Natural killer cell (primary cell): ENCODE measurements around the gene TRIM58. TPM values are rescaled to one million over a fixed set of nuclear protein-coding genes. Genes with fewer than 3 reads are reported as not detected.

Experiments used
- ATAC-seq, 3 donors: fragments of 150-1000 bp in 2 of 3; fragments of 200-7000 bp in 1 of 3; cut with Tn5 transposase; 1 replicate in 1 of 3; 2 replicates in 2 of 3; pipeline ENCODE4 v1.10.0; 2021; ENCODE audit warnings: mild to moderate bottlenecking in 2 of 3, moderate library complexity in 2 of 3
- DNase-seq, 2 donors: peaks; one replicate each; pipeline versions ENCODE4 v3.0.0 to v3.0.0-alpha.2; 2013 to 2021; ENCODE audit warnings: mixed read lengths in 1 of 2
- H3K27ac ChIP-seq: one replicate; pipeline ENCODE4 v1.5.1; 2013; ENCODE audit warnings: mild to moderate bottlenecking, low read length
- H3K27me3 ChIP-seq: one replicate; pipeline ENCODE4 v1.6.1; 2013; ENCODE audit warnings: low read length; ENCODE audit not compliant: control insufficient read depth, insufficient read depth
- H3K36me3 ChIP-seq: one replicate; pipeline ENCODE4 v1.6.1; 2013; ENCODE audit warnings: low read length; ENCODE audit not compliant: control insufficient read depth, insufficient read depth
- H3K4me1 ChIP-seq: one replicate; pipeline ENCODE4 v1.6.1; 2013; ENCODE audit warnings: low read length; ENCODE audit not compliant: control insufficient read depth, insufficient read depth
- H3K4me3 ChIP-seq: one replicate; pipeline ENCODE4 v1.5.1; 2013; ENCODE audit warnings: low read length
- H3K9me3 ChIP-seq: one replicate; pipeline ENCODE4 v1.6.1; 2013; ENCODE audit warnings: low read length; ENCODE audit not compliant: control insufficient read depth, insufficient read depth
- H3K27ac Mint-ChIP-seq, 2 donors: one replicate each; pipeline ENCODE4 v1.8.0; 2022; ENCODE audit warnings: mild to moderate bottlenecking in 2 of 2, mixed read lengths in 2 of 2, moderate library complexity in 1 of 2
- H3K27me3 Mint-ChIP-seq, 2 donors: one replicate each; pipeline ENCODE4 v1.8.0; 2022; ENCODE audit warnings: low read depth in 2 of 2, mixed read lengths in 2 of 2
- H3K36me3 Mint-ChIP-seq: one replicate; pipeline ENCODE4 v1.8.0; 2022; ENCODE audit warnings: mixed read lengths
- H3K4me1 Mint-ChIP-seq, 2 donors: one replicate each; pipeline ENCODE4 v1.8.0; 2022; ENCODE audit warnings: mixed read lengths in 2 of 2
- H3K4me3 Mint-ChIP-seq: one replicate; pipeline ENCODE4 v1.8.0; 2022; ENCODE audit warnings: mild to moderate bottlenecking, moderate library complexity, mixed read lengths
- H3K9me3 Mint-ChIP-seq, 2 donors: one replicate each; pipeline ENCODE4 v1.8.0; 2022; ENCODE audit warnings: mixed read lengths in 2 of 2
- WGBS: methylation state at CpG from one replicate; pipeline ENCODE4 v1.1.7; 2013; ENCODE audit warnings: missing lambda C conversion rate; ENCODE audit not compliant: insufficient coverage; 5-methylcytosine and 5-hydroxymethylcytosine counted together
- intact Hi-C: fragments of 100-400 bp; cut with micrococcal nuclease; formaldehyde crosslinking; loops from one replicate; pipeline ENCODE4 v1.14.2; 2022
- total RNA-seq, 4 donors: library from RNA; stranded (reverse); fragments of 120-200 nt in 1 of 4; gene quantifications; one replicate each; pipeline versions ENCODE4 v1.2.3 to v1.2.4, GENCODE V29; 2013 to 2022
- TF ChIP-seq, protein P1 (sequence below): fragments of 200-600 bp; IDR thresholded peaks from one replicate; pipeline ENCODE4 v1.8.0; 2022; ENCODE audit warnings: antibody characterized with exemption

The TRIM58 gene
- total RNA-seq, 3 donors from 2014 or later (not counting 1 experiment from before 2014, with no cell fraction given), result 0.50 to 3.9 (median 1.9) TPM

DNA sequence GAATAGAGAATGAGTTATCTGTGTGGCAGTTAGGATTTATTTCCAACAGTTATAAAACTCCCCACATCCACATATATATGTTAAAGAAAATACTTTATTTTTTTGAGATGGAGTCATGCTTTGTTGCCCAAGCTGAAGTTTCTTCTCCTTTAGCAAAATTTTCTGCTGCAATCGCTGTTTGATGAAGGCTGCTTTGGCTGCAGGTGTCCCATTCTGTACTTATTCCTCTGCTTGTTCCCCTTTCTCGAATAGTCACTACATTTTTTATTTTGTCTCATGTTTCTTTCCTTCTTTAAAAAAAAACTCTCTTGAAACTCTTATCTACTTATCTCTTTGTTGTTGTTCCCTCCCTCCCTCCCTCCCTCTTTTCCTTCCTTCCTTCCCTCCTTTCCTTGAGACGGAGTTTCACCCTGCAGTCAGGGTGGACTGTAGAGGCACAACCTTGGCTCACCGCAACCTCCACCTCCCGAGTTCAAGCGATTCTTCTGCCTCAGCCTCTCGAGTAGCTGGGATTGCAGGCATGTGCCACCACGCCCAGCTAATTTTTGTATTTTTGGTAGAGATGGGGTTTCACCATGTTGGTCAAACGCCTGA is 49.0 kb downstream of the TRIM58 start:
- Mint-ChIP-seq H3K27me3 (no peaks in the 10 kb centered on the region), H3K27ac (peak overlapping the region; percentile 84 to 89), H3K4me3 (peak overlapping the region; percentile 97), H3K9me3 (peaks cover 2 to 3% of the 10 kb centered on the region in 2 donors), H3K4me1 (peaks cover 24 to 33% of the 10 kb centered on the region in 2 donors), H3K36me3 (no peaks in the 10 kb centered on the region)
- TF ChIP-seq, protein P1, sequence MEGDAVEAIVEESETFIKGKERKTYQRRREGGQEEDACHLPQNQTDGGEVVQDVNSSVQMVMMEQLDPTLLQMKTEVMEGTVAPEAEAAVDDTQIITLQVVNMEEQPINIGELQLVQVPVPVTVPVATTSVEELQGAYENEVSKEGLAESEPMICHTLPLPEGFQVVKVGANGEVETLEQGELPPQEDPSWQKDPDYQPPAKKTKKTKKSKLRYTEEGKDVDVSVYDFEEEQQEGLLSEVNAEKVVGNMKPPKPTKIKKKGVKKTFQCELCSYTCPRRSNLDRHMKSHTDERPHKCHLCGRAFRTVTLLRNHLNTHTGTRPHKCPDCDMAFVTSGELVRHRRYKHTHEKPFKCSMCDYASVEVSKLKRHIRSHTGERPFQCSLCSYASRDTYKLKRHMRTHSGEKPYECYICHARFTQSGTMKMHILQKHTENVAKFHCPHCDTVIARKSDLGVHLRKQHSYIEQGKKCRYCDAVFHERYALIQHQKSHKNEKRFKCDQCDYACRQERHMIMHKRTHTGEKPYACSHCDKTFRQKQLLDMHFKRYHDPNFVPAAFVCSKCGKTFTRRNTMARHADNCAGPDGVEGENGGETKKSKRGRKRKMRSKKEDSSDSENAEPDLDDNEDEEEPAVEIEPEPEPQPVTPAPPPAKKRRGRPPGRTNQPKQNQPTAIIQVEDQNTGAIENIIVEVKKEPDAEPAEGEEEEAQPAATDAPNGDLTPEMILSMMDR, result no peak
- intact Hi-C loops, result no loop called here
- no peaks in the 10 kb centered on the region for H3K27me3 ChIP-seq
- H3K36me3 ChIP-seq, result no peaks in the 10 kb centered on the region
- H3K27ac ChIP-seq, result no peak overlapping the region
- WGBS, result 13% methylated on average over 8 of the region's 9 CpGs
- H3K4me1 ChIP-seq, result peaks cover 4% of the 10 kb centered on the region
- no peaks in the 10 kb centered on the region for H3K9me3 ChIP-seq
- peak overlapping the region; percentile 18 for H3K4me3 ChIP-seq
- ATAC-seq (peak in 2 of 3 donors; percentile 21 to 37), DNase-seq (no peak)

DNA sequence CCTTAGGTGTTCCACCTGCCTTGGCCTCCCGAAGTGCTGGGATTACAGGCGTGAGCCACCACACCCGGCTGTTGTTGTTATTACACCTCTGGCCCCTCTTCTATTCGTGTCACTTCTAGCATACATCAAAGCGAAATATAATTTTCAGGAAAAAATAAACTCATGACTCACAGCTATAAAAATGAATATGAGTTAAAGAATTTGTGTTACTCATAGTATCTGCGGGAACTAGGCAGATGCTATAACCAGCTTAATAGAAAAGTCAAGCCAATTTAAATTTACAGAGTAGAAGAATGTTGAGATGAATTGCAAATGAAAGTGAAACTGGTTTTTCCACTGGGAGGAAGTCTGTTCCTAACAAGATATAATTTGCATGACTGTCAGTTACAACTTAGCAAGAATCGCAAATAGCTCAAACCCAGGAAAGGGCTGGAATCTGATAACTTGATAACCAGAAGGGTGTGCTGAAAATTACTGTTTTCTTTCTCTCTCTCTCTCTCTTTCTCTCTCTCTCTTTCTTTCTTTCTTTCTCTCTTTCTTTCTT is 49.6 kb downstream of the TRIM58 start:
- H3K4me1 ChIP-seq, result peaks cover 4% of the 10 kb centered on the region
- DNase-seq, result peak in 1 of 2 donors; percentile 48
- H3K27ac Mint-ChIP-seq, result peak overlapping the region; percentile 84 to 89
- H3K27ac ChIP-seq, result no peak overlapping the region
- no peaks in the 10 kb centered on the region for H3K9me3 ChIP-seq
- intact Hi-C loops, result no loop called here
- H3K27me3 ChIP-seq, result no peaks in the 10 kb centered on the region
- peaks cover 24 to 33% of the 10 kb centered on the region in 2 donors for H3K4me1 Mint-ChIP-seq
- no peaks in the 10 kb centered on the region for H3K36me3 Mint-ChIP-seq
- no peaks in the 10 kb centered on the region for H3K27me3 Mint-ChIP-seq
- TF ChIP-seq, protein P1, result no peak
- peak; percentile 48 to 63 (median 58) for ATAC-seq
- H3K9me3 Mint-ChIP-seq, result peaks cover 2 to 3% of the 10 kb centered on the region in 2 donors
- WGBS, result 4% methylated on average over 5 of the region's 7 CpGs
- peak overlapping the region; percentile 97 for H3K4me3 Mint-ChIP-seq
- no peaks in the 10 kb centered on the region for H3K36me3 ChIP-seq
- peak overlapping the region; percentile 18 for H3K4me3 ChIP-seq

DNA sequence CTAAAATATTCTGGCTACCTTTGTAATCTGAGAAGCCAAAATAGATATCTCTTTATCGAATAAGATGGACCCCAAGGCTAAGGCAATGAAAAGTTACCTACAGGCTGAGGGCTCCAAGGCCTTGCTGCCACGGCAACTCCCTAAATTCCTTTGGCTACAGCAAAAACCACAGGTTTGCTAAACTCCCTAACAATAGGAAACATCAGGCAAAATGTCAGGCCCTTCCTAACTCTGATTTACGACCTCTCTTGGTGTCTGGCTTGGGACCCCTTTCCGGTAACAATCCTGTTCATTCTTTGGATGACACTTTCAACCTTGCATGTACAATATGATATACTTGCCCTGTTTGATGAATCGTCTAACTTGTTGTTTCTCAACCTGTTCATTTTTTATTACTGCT is 51.8 kb downstream of the TRIM58 start:
- intact Hi-C loops, result no loop called here
- H3K4me3 ChIP-seq, result no peak overlapping the region
- Mint-ChIP-seq H3K4me1 (peaks cover 24 to 33% of the 10 kb centered on the region in 2 donors), H3K36me3 (no peaks in the 10 kb centered on the region), H3K4me3 (no peak overlapping the region), H3K9me3 (peaks cover 2 to 3% of the 10 kb centered on the region in 2 donors), H3K27me3 (peaks cover 0 to 8% of the 10 kb centered on the region in 2 donors), H3K27ac (peak overlapping the region in 1 of 2 donors; percentile 41)
- TF ChIP-seq, protein P1, result no peak
- ATAC-seq (no peak), DNase-seq (no peak)
- no peaks in the 10 kb centered on the region for H3K9me3 ChIP-seq
- H3K4me1 ChIP-seq, result peaks cover 4% of the 10 kb centered on the region
- 52% methylated on average over 5 of the region's 5 CpGs for WGBS
- H3K27ac ChIP-seq, result no peak overlapping the region
- no peaks in the 10 kb centered on the region for H3K36me3 ChIP-seq
- no peaks in the 10 kb centered on the region for H3K27me3 ChIP-seq
